ENCODE measurements around the gene MTERF1. TPM values are rescaled to one million over a fixed set of nuclear protein-coding genes. Genes with fewer than 3 reads are reported as not detected.
A peak's percentile ranks its signal among the peaks of the same experiment; 100 is the strongest.

The MTERF1 gene
- total and polyA plus RNA-seq, 9 of the 15 experiments (the other 6 are each of a cell fraction or from before 2014, with no cell fraction given) = 15.7 to 49.2 (median 29.1) TPM

DNA sequence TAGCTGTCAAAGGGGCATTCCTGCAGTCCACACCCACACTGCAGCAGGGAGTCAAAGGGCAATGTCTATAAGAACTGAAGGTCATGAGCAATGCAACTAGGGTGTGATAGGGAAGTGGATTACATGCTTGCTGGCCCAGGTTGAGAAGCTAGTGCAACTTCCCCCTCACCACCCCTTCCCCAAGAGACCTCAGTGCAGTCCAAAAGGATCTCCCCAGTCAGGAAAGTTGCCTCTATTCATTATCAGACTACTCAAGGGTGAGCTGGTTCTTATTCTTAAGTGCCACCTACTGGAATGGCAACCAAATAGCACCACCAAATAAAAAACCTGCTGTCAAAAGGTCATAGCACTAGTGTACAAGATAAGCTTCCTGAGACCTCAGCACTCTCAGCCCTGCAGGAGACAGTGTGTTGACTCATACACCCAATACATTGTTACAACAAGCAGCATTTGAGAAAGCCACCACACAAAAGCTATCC, 28.2 kb downstream of the MTERF1 start (continued):
- TF ChIP-seq MGA (IDR thresholded peaks at IDR 0.05) = no peak
- TF ChIP-seq ZNF764 (CRISPR knock-in tag; IDR thresholded peaks at IDR 0.05; ENCODE audit: low read depth) = peak; percentile 93
- no peak for TF ChIP-seq FOXK1 (CRISPR knock-in tag; IDR thresholded peaks at IDR 0.05; ENCODE audit: borderline replicate concordance)
- TF ChIP-seq ARID3A (IDR thresholded peaks at IDR 0.05; ENCODE audit: borderline replicate concordance, low read depth, low read length) = peak; percentile 49; the same call in 1 of the 2 replicates
- TF ChIP-seq, protein P1, sequence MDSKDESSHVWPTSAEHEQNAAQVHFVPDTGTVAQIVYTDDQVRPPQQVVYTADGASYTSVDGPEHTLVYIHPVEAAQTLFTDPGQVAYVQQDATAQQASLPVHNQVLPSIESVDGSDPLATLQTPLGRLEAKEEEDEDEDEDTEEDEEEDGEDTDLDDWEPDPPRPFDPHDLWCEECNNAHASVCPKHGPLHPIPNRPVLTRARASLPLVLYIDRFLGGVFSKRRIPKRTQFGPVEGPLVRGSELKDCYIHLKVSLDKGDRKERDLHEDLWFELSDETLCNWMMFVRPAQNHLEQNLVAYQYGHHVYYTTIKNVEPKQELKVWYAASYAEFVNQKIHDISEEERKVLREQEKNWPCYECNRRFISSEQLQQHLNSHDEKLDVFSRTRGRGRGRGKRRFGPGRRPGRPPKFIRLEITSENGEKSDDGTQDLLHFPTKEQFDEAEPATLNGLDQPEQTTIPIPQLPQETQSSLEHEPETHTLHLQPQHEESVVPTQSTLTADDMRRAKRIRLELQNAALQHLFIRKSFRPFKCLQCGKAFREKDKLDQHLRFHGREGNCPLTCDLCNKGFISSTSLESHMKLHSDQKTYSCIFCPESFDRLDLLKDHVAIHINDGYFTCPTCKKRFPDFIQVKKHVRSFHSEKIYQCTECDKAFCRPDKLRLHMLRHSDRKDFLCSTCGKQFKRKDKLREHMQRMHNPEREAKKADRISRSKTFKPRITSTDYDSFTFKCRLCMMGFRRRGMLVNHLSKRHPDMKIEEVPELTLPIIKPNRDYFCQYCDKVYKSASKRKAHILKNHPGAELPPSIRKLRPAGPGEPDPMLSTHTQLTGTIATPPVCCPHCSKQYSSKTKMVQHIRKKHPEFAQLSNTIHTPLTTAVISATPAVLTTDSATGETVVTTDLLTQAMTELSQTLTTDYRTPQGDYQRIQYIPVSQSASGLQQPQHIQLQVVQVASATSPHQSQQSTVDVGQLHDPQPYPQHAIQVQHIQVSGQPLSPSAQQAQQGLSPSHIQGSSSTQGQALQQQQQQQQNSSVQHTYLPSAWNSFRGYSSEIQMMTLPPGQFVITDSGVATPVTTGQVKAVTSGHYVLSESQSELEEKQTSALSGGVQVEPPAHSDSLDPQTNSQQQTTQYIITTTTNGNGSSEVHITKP (IDR thresholded peaks at IDR 0.05; ENCODE audit: partially characterized antibody) = no peak
- peak; percentile 46 for TF ChIP-seq CBFA2T3 (IDR thresholded peaks at IDR 0.05)
- no peak for TF ChIP-seq IRF2 (CRISPR knock-in tag; IDR thresholded peaks at IDR 0.05)
- peak; percentile 52; the same call in 1 of the 2 replicates for TF ChIP-seq TRIM28 (IDR thresholded peaks at IDR 0.05)
- TF ChIP-seq SOX6 (IDR thresholded peaks at IDR 0.05) = peak; percentile 41; the same call in 1 of the 2 replicates

Measured in K562 (cell line).